GM18870 (cell line): ENCODE data around the gene GBX1.

Experiments
- ATAC-seq: cut with Tn5 transposase; IDR thresholded peaks from one replicate; pipeline ENCODE4 v1.9.1; 2021; ENCODE audit warnings: moderate library complexity; ENCODE audit not compliant: unreplicated experiment

The GBX1 gene

GRCh38 chr7:151167197-151167961 is at the start of gene GBX1:
TSS of gene GBX1 (minus strand) at chr7:151167694. CDS start at chr7:151167548, 146 bp downstream.
- no peak for ATAC-seq

GRCh38 chr7:151215396-151215795 is 47.9 kb upstream of the GBX1 start:
- ATAC-seq: no peak

- no peak for ATAC-seq
Observed at GRCh38 chr7:151213826-151214225, 46.3 kb upstream of the GBX1 start.

- no peak for ATAC-seq
Observed at GRCh38 chr7:151212626-151213025, 45.1 kb upstream of the GBX1 start.

DNA sequence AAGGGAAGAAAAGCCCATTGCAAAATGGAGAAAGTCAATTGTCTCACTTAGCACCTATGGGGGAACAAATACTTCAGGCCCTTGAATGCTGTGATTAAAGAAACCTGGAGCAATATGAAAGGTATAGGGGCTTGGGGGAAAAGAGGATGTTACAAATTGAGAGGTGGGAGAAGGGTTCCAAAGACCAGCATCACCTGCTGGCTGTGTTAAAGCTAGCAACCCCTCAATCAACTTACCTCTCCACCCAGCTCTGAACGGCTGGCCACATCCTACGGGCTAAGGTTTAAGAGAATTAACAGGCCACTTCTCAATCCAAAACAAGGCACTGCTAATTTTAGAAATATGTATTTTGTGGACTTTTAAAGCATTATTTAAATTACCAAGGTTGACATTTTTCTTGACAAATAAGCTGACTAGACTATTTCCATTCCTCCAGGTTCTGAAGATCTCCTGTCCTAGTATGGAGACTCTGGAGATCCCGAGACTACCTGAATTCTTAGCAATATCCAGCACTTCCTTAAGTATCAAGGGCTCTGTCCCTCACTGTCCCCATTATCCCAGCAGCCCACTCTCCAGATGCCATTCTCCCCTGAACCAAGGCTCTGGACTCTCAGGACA is 43.8 kb upstream of the GBX1 start:
- ATAC-seq: no peak

GRCh38 chr7:151210087-151210854 is 42.8 kb upstream of the GBX1 start, which contains the start of gene H2BK1:
TSS of gene H2BK1 (minus strand) at chr7:151210488. CDS start at chr7:151210318, 170 bp downstream.
- ATAC-seq: no peak

DNA sequence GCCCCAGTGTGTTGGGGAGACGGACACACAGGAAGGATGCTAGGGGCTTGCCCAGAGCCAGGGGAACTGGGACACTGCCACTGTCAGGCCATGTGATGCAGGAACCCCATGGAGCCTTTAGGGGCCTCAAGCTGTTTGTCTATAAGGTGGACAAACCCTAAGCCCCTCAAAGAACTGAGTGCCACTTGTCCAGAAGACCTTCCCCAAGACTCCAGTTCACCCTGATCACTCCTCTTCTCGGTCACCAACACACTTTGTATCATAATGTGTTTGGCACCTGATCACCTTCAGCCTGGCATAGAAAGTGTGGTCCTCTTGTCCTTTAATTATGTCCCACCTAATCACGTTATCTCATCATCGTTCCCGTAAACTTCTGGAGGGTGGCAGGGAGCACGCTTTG is 42.1 kb upstream of the GBX1 start:
- ATAC-seq: no peak

DNA sequence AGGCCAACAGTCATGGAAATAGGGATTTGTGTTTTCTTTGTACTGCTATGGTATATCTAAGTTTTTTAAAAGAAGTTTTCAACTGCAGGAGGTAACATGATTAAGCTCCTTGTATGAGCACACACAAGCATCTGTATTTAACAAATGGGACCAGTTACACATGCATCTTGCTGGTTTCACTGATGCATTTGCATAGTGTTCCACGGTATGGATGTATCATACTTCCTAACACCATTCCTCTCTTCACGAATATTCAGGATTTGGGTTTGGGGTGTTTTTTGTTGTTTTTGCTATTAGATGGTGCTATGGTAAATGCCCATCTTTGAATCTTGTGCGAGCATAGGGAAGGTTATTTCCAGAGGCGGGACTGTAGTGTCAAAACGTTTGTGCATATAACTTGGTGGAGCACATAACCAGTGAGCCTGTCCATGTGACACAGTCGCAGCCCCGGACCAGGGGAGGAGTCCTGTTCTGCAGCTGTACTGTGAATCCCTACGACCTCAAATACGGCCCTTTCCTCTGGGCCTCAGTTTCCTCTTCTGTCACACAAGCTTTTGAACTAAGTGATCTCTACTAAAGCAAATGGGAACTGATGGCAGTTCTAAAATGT is 40.9 kb upstream of the GBX1 start:
- no peak for ATAC-seq

GRCh38 chr7:151207804-151208203 is 40.3 kb upstream of the GBX1 start:
- no peak for ATAC-seq

- ATAC-seq: no peak
Observed at GRCh38 chr7:151207315-151207714, 39.8 kb upstream of the GBX1 start.

DNA sequence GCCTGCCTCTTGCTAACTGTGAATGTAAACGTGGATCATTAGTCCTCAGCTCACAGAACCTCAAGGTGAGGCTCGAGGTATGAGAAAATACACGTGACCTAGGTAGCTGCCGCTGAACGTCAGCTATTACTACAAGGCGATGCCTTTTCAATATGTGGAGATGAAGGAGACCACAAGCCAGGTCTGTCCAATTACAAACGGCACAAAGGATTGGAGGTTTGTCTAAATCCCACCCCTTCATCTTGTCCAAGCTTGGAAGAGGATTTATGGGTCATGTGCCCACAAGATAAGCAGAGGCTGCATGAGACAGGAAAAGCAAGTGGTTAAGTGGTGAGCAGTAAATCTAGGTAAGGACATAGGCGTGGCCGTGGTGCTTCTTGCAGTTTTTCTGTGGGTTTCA is 39.4 kb upstream of the GBX1 start:
- ATAC-seq: no peak

GRCh38 chr7:151205730-151206129 is 38.2 kb upstream of the GBX1 start:
- ATAC-seq: no peak

- ATAC-seq: no peak
Observed at GRCh38 chr7:151204383-151205032, 37.0 kb upstream of the GBX1 start.

GRCh38 chr7:151202836-151203235 is 35.3 kb upstream of the GBX1 start:
- no peak for ATAC-seq

GRCh38 chr7:151201751-151202150 is 34.3 kb upstream of the GBX1 start:
- ATAC-seq: no peak

GRCh38 chr7:151201344-151201743 is 33.9 kb upstream of the GBX1 start:
- no peak for ATAC-seq

- ATAC-seq: no peak
Observed at GRCh38 chr7:151198945-151199848, 31.7 kb upstream of the GBX1 start.

DNA sequence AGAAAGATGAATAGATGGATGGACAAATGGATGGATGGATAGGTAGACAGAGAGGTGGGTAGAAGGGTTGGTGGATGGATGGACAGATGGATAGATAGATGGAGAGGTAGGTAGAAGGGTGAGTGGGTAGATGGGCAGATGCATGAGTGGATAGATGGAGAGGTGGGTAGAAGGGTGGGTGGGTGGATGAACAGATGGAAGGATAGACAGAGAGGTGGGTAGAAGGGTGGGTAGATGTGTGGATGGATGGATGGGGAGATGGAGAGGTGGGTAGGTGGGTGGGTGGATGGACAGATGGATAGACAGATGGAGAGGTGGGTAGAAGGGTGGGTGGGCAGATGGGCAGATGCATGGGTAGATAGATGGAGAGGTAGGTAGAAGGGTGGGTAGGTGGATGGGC is 30.4 kb upstream of the GBX1 start:
- no peak for ATAC-seq

GRCh38 chr7:151195616-151196450 is 28.3 kb upstream of the GBX1 start:
- no peak for ATAC-seq
